ENCODE results near the gene ASCC1. TPM values are rescaled to one million over a fixed set of nuclear protein-coding genes. Genes with fewer than 3 reads are reported as not detected.

Gene ASCC1
- total and polyA plus RNA-seq, 7 donors = 15.3 to 37.0 (median 19.3) TPM

DNA sequence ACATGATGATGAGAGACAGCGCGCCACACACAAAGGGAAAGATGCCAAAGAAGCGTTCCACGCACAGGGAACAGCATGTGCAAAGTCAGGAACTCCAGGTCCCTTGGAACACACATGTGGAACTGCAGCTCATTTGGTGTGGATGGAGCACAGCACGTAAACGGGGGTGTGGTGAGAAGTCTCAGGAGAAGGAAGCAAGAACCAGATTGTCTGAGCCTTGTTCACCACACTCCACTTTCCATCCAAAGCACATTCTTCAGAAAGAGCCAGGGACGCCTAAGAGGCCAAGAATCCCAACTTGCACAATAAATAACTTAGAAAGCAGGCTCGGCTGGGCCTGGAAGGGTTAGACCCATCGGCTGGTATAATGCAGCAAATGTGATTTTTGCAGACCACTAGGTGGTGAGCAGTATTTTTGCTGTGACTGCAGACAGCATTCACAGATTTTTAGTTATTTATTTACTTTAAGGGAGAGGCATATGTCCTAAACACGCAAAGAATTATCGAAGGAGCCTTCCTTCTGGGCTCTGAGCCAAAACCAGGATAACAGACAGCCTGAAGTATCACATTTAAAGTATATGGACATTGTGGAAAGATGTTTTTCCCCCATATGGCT is 27.9 kb upstream of the ASCC1 start:
- H3K9me3 ChIP-seq = no peaks in the 10 kb centered on the region
- peak; percentile 68 to 84 for DNase-seq
- ATAC-seq = peak in 3 of 4 donors; percentile 23 to 26 (median 25)
- no peaks in the 10 kb centered on the region for H3K27me3 ChIP-seq (ENCODE audit: insufficient read depth in 3 of 3, low read length in 2 of 3)
- peaks cover 65% of the 10 kb centered on the region for H3K4me1 ChIP-seq
- H3K4me3 ChIP-seq = no peak overlapping the region
- H3K36me3 ChIP-seq (ENCODE audit: insufficient read depth in 1 of 2, low read depth in 1 of 2) = no peaks in the 10 kb centered on the region
- TF ChIP-seq, protein P1, sequence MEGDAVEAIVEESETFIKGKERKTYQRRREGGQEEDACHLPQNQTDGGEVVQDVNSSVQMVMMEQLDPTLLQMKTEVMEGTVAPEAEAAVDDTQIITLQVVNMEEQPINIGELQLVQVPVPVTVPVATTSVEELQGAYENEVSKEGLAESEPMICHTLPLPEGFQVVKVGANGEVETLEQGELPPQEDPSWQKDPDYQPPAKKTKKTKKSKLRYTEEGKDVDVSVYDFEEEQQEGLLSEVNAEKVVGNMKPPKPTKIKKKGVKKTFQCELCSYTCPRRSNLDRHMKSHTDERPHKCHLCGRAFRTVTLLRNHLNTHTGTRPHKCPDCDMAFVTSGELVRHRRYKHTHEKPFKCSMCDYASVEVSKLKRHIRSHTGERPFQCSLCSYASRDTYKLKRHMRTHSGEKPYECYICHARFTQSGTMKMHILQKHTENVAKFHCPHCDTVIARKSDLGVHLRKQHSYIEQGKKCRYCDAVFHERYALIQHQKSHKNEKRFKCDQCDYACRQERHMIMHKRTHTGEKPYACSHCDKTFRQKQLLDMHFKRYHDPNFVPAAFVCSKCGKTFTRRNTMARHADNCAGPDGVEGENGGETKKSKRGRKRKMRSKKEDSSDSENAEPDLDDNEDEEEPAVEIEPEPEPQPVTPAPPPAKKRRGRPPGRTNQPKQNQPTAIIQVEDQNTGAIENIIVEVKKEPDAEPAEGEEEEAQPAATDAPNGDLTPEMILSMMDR (IDR thresholded peaks at IDR 0.05) = peak; percentile 11
- H3K27ac ChIP-seq = peak overlapping the region; percentile 90
- intact Hi-C loops (cut with DNase I) = no loop called here
- WGBS, 3 donors = 44 to 64% (median 54%) methylated on average over 11 of the region's 11 CpGs

DNA sequence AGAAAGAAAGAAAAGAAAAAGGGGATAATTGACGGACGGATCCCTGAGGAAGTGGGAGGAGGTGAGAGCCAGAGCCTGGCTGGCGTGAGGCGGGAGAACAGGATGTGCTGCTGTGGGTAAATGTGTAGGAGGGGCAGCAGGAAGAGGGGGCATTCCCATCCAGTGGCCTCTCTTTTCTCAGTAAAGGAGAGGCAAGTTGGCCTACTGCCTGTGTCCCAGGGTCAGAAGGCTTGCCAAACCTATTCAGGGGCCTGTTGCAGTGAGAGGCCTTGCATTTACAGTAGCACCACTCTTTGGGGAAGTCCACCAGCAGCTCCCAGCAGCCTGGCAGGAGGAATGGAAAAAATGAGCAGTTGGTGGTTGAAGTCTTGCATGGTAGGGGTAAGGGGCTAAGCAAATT is 26.6 kb upstream of the ASCC1 start:
- Histone ChIP-seq H3K27me3 (ENCODE audit: insufficient read depth in 3 of 3, low read length in 2 of 3) (no peaks in the 10 kb centered on the region), H3K4me3 (no peak overlapping the region), H3K4me1 (peaks cover 65% of the 10 kb centered on the region), H3K36me3 (ENCODE audit: insufficient read depth in 1 of 2, low read depth in 1 of 2) (no peaks in the 10 kb centered on the region), H3K9me3 (no peaks in the 10 kb centered on the region), H3K27ac (peak overlapping the region; percentile 90)
- DNase-seq = peak; percentile 66 to 81
- WGBS, 3 donors = 47 to 66% (median 62%) methylated on average over 4 of the region's 4 CpGs
- TF ChIP-seq, protein P1 (IDR thresholded peaks at IDR 0.05) = no peak
- ATAC-seq = peak in 1 of 4 donors; percentile 25
- intact Hi-C loops (cut with DNase I) = no loop called here

DNA sequence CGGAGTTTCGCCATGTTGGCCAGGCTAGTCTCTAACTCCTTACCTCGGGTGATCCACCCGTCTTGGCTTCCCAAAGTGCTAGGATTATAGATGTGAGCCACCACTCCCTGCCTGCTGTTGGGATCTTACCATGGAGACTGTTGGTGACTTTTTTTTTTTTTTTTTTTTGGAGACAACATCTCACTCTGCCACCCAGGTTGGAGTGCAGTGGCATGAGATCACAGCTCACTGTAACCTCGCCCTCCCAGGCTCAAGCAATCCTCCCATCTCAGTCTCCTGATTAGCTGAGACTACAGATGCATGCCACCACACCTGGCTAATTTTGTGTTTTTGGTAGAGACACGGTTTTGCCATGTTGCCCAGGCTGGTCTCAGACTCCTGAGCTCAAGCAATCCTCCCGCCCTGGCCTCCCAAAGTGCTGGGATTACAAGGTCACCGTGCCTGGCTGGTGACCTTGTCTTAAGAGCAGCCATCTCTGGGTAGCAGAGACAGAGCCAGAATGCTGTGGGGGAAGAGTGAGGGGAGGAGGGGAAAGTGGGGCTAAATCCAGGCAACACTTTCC is 25.7 kb upstream of the ASCC1 start:
- 79 to 91% (median 84%) methylated on average over 8 of the region's 8 CpGs for WGBS, 3 donors
- Histone ChIP-seq H3K27me3 (ENCODE audit: insufficient read depth in 3 of 3, low read length in 2 of 3) (no peaks in the 10 kb centered on the region), H3K4me3 (no peak overlapping the region), H3K9me3 (no peaks in the 10 kb centered on the region), H3K36me3 (ENCODE audit: insufficient read depth in 1 of 2, low read depth in 1 of 2) (peaks cover 0 to 6% of the 10 kb centered on the region in 2 donors), H3K4me1 (peaks cover 62% of the 10 kb centered on the region), H3K27ac (peak overlapping the region; percentile 63)
- ATAC-seq (no peak), DNase-seq (no peak)
- TF ChIP-seq, protein P1 (IDR thresholded peaks at IDR 0.05) = no peak
- intact Hi-C loops (cut with DNase I) = no loop called here

DNA sequence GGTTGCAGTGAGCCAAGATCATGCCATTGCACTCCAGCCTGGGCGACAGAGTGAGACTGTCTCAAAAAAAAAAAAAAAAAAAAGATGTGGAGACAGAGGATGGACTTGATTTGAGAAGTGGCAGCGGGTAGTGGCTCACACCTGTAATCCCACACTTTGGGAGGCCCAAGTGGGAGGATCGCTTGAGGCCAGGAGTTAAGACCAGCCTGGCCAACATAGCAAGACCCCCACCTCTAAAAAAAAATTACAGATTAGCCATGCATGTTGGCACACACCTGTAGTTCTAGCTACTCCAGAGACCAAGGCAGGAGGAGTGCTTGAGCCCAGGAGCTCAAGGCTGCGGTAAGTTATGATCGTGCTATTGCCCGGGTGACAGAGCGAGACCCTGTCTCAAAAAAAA is 24.3 kb upstream of the ASCC1 start:
- intact Hi-C loops (cut with DNase I) = no loop called here
- no peak for ATAC-seq
- H3K27me3 ChIP-seq (ENCODE audit: insufficient read depth in 3 of 3, low read length in 2 of 3) = no peaks in the 10 kb centered on the region
- TF ChIP-seq, protein P1 (IDR thresholded peaks at IDR 0.05) = no peak
- H3K27ac ChIP-seq = no peak overlapping the region
- H3K4me3 ChIP-seq = no peak overlapping the region
- no peaks in the 10 kb centered on the region for H3K9me3 ChIP-seq
- H3K4me1 ChIP-seq = peaks cover 53% of the 10 kb centered on the region
- DNase-seq = no peak
- WGBS, 3 donors = 88 to 97% (median 95%) methylated on average over 6 to 7 of the region's 7 CpGs
- H3K36me3 ChIP-seq (ENCODE audit: insufficient read depth in 1 of 2, low read depth in 1 of 2) = peaks cover 0 to 9% of the 10 kb centered on the region in 2 donors

Measured in psoas muscle (tissue), 8 donors.